OCI-LY3 (cell line): ENCODE data around the gene CCL24.

Experiments
- CTCF ChIP-seq: fragments of 200-600, 300-600 bp; sonication (generic); IDR thresholded peaks from 2 replicates; pipeline ENCODE4 v1.5.1; 2014; ENCODE audit warnings: antibody characterized with exemption, low read length, low read depth
- EZH2phosphoT487 ChIP-seq: fragments of 200-600 bp; shearing (Covaris generic); IDR thresholded peaks from 2 replicates; pipeline ENCODE4 v1.6.1; 2018; ENCODE audit warnings: antibody characterized with exemption, mixed run types, low read depth

GRCh38 chr7:75820688-75821087, 7.1 kb upstream of the CCL24 start:
- TF ChIP-seq CTCF (no peak), EZH2phosphoT487 (no peak)
